Measurements from ENCODE around the gene KIAA1217.

DNA sequence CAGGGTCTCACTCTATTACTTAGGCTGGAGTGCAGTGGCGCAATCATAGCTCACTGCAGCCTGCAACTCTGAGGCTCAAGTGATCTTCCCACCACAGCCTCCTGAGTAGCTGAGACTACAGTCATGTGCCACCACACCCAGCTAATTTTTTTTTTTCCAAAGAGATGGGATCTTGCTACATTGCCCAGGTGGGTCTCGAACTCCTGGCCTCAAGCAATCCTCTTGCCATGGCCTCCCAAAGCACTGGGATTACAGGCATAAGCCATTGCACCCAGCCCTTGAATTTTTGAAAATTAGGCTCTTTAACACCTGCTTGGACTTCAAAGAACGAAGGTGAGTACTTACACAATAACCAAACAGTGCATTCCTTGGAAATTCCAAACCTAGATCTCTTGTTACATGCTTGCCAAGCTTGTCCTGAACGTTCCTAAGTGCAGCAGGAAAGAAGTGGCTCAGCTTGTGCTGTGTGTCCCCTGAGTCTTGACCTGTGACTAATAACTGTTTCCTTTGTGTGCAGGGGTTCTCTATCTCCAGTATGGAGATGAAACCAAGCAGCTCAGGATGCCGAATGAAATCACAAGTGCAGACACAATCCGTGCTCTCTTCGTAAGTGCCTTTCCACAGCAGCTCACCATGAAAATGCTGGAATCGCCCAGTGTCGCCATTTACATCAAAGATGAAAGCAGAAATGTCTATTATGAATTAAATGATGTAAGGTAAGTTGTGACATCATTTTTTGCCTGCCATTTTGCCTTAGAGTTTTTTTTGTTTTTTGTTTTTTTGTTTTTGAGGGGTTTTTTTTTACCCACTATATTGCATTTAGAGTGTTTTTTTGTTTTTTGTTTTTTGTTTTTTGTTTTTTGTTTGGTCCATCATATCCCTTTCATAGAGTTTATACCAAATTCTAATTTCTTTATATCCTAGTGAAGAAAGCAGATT, 223.8 kb downstream of the KIAA1217 start:
- no peak for TF ChIP-seq MAFK (IDR thresholded peaks at IDR 0.05; ENCODE audit: partially characterized antibody)
- TF ChIP-seq, protein P1, sequence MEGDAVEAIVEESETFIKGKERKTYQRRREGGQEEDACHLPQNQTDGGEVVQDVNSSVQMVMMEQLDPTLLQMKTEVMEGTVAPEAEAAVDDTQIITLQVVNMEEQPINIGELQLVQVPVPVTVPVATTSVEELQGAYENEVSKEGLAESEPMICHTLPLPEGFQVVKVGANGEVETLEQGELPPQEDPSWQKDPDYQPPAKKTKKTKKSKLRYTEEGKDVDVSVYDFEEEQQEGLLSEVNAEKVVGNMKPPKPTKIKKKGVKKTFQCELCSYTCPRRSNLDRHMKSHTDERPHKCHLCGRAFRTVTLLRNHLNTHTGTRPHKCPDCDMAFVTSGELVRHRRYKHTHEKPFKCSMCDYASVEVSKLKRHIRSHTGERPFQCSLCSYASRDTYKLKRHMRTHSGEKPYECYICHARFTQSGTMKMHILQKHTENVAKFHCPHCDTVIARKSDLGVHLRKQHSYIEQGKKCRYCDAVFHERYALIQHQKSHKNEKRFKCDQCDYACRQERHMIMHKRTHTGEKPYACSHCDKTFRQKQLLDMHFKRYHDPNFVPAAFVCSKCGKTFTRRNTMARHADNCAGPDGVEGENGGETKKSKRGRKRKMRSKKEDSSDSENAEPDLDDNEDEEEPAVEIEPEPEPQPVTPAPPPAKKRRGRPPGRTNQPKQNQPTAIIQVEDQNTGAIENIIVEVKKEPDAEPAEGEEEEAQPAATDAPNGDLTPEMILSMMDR (IDR thresholded peaks at IDR 0.05): no peak
- TF ChIP-seq CEBPB (IDR thresholded peaks at IDR 0.05): no peak
- TF ChIP-seq MYC (IDR thresholded peaks at IDR 0.05; ENCODE audit: borderline replicate concordance, low read length): no peak
- no peak for TF ChIP-seq JUN (IDR thresholded peaks at IDR 0.05)
- no peak for TF ChIP-seq MAZ (IDR thresholded peaks at IDR 0.05; ENCODE audit: borderline replicate concordance, low read depth, low read length)
- TF ChIP-seq POLR2A (IDR thresholded peaks at IDR 0.05; ENCODE audit: low read length): no peak
- no peak for TF ChIP-seq RCOR1 (IDR thresholded peaks at IDR 0.05; ENCODE audit: low read depth, low read length)
